ENCODE results near the gene SLC10A7. TPM values are rescaled to one million over a fixed set of nuclear protein-coding genes. Genes with fewer than 3 reads are reported as not detected.

SLC10A7 gene
- total RNA-seq, 1 donor from 2014 or later, result 6.1 TPM

DNA sequence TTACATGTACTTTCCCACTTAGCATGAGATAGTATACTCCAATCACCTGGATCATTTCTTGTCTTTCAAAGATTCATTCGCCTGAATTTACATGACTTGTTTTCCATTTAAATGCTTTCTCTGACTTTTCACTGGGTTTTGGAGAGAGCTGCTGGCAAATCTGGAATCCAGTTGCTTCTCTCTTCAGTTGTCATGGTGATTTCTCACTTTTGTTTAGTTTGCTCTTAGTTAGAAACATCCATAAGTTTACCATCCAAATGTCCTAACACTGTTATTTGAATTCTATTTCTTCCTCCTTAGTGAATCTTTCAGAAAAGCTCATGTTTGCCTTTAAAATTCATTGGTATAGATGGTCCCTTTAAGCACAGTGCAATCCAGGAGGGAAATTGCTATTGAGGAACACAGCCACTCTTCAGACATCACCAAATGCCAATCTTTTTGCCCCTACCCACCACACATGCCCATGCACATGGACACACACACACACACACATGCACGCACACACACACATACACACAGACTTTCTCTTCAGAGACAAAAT is 255.7 kb downstream of the SLC10A7 start:
- no peak for DNase-seq (ENCODE audit: low read depth)
- TF ChIP-seq, protein P1, sequence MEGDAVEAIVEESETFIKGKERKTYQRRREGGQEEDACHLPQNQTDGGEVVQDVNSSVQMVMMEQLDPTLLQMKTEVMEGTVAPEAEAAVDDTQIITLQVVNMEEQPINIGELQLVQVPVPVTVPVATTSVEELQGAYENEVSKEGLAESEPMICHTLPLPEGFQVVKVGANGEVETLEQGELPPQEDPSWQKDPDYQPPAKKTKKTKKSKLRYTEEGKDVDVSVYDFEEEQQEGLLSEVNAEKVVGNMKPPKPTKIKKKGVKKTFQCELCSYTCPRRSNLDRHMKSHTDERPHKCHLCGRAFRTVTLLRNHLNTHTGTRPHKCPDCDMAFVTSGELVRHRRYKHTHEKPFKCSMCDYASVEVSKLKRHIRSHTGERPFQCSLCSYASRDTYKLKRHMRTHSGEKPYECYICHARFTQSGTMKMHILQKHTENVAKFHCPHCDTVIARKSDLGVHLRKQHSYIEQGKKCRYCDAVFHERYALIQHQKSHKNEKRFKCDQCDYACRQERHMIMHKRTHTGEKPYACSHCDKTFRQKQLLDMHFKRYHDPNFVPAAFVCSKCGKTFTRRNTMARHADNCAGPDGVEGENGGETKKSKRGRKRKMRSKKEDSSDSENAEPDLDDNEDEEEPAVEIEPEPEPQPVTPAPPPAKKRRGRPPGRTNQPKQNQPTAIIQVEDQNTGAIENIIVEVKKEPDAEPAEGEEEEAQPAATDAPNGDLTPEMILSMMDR (IDR thresholded peaks at IDR 0.05; ENCODE audit: insufficient read depth, low read length, poor library complexity, severe bottlenecking), result no peak
- Histone ChIP-seq H3K36me3 (ENCODE audit: control insufficient read depth, insufficient read depth, low read length) (no peaks in the 10 kb centered on the region), H3K27me3 (ENCODE audit: control insufficient read depth, insufficient read depth, low read length) (no peaks in the 10 kb centered on the region), H3K4me3 (ENCODE audit: low read depth, low read length) (no peak overlapping the region)

GRCh38 chr4:146263793-146264192 is 257.9 kb downstream of the SLC10A7 start:
- H3K4me3 ChIP-seq (ENCODE audit: low read depth, low read length), result no peak overlapping the region
- H3K27me3 ChIP-seq (ENCODE audit: control insufficient read depth, insufficient read depth, low read length), result no peaks in the 10 kb centered on the region
- no peaks in the 10 kb centered on the region for H3K36me3 ChIP-seq (ENCODE audit: control insufficient read depth, insufficient read depth, low read length)
- no peak for DNase-seq (ENCODE audit: low read depth)
- TF ChIP-seq, protein P1 (IDR thresholded peaks at IDR 0.05; ENCODE audit: insufficient read depth, low read length, poor library complexity, severe bottlenecking), result no peak

GRCh38 chr4:146261041-146261440 is 260.7 kb downstream of the SLC10A7 start:
- H3K27me3 ChIP-seq (ENCODE audit: control insufficient read depth, insufficient read depth, low read length), result no peaks in the 10 kb centered on the region
- no peak for DNase-seq (ENCODE audit: low read depth)
- no peak overlapping the region for H3K4me3 ChIP-seq (ENCODE audit: low read depth, low read length)
- TF ChIP-seq, protein P1 (IDR thresholded peaks at IDR 0.05; ENCODE audit: insufficient read depth, low read length, poor library complexity, severe bottlenecking), result no peak
- H3K36me3 ChIP-seq (ENCODE audit: control insufficient read depth, insufficient read depth, low read length), result no peaks in the 10 kb centered on the region

DNA sequence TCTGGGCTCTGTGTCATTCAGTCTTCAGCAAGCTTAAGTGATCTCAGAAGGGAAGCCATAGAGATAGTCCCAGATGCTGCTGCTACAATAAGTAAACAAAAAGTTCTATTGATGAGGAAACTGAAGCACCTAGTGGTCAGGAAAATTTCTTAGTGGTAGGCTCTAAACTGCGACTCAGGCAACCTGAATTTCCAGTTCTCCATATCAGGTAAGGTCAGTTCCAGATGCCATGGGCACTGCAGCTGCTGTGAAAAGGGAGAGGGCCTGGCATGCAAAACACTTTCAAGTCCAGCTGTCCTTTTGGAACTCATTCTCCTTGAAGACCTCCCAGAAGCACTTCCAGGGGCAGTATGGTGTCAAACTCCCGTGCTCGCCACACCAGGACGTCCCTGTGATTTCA is 261.2 kb downstream of the SLC10A7 start:
- Histone ChIP-seq H3K36me3 (ENCODE audit: control insufficient read depth, insufficient read depth, low read length) (no peaks in the 10 kb centered on the region), H3K27me3 (ENCODE audit: control insufficient read depth, insufficient read depth, low read length) (no peaks in the 10 kb centered on the region), H3K4me3 (ENCODE audit: low read depth, low read length) (no peak overlapping the region)
- no peak for DNase-seq (ENCODE audit: low read depth)
- TF ChIP-seq, protein P1 (IDR thresholded peaks at IDR 0.05; ENCODE audit: insufficient read depth, low read length, poor library complexity, severe bottlenecking), result no peak

GRCh38 chr4:146257511-146257910 is 264.2 kb downstream of the SLC10A7 start:
- no peak for DNase-seq (ENCODE audit: low read depth)
- Histone ChIP-seq H3K27me3 (ENCODE audit: control insufficient read depth, insufficient read depth, low read length) (no peaks in the 10 kb centered on the region), H3K36me3 (ENCODE audit: control insufficient read depth, insufficient read depth, low read length) (no peaks in the 10 kb centered on the region), H3K4me3 (ENCODE audit: low read depth, low read length) (no peak overlapping the region)
- TF ChIP-seq, protein P1 (IDR thresholded peaks at IDR 0.05; ENCODE audit: insufficient read depth, low read length, poor library complexity, severe bottlenecking), result no peak

- no peak for DNase-seq (ENCODE audit: low read depth)
- no peaks in the 10 kb centered on the region for H3K27me3 ChIP-seq (ENCODE audit: control insufficient read depth, insufficient read depth, low read length)
- TF ChIP-seq, protein P1 (IDR thresholded peaks at IDR 0.05; ENCODE audit: insufficient read depth, low read length, poor library complexity, severe bottlenecking), result no peak
- no peak overlapping the region for H3K4me3 ChIP-seq (ENCODE audit: low read depth, low read length)
- no peaks in the 10 kb centered on the region for H3K36me3 ChIP-seq (ENCODE audit: control insufficient read depth, insufficient read depth, low read length)
Measured at GRCh38 chr4:146256328-146256727, 265.4 kb downstream of the SLC10A7 start.

Data from kidney epithelial cell (primary cell).